ENCODE results near the gene RASGRF2.

The RASGRF2 gene

GRCh38 chr5:81188962-81189361 lies 228.8 kb downstream of the RASGRF2 start:
- H3K27ac ChIP-seq, result no peak overlapping the region
- no peak overlapping the region for H3K9ac ChIP-seq
- TF ChIP-seq CTCF (IDR thresholded peaks at IDR 0.05), result no peak
- H3K4me1 ChIP-seq, result no peaks in the 10 kb centered on the region
- no peak overlapping the region for H3K4me3 ChIP-seq (ENCODE audit: low read depth, low read length)
- H3K36me3 ChIP-seq (ENCODE audit: control insufficient read depth, insufficient read depth, low read length), result no peaks in the 10 kb centered on the region
- H3K4me2 ChIP-seq (ENCODE audit: low read length), result no peak overlapping the region
- H3K9me3 ChIP-seq (ENCODE audit: control insufficient read depth, low read length), result no peaks in the 10 kb centered on the region
- H3K79me2 ChIP-seq, result no peaks in the 10 kb centered on the region
- H3K27me3 ChIP-seq (ENCODE audit: control insufficient read depth, insufficient read depth, low read length), result no peaks in the 10 kb centered on the region
- no peak overlapping the region for H2AFZ ChIP-seq

GRCh38 chr5:81189875-81190498 lies 229.8 kb downstream of the RASGRF2 start:
- H2AFZ ChIP-seq, result no peak overlapping the region
- H3K36me3 ChIP-seq (ENCODE audit: control insufficient read depth, insufficient read depth, low read length), result no peaks in the 10 kb centered on the region
- no peaks in the 10 kb centered on the region for H3K9me3 ChIP-seq (ENCODE audit: control insufficient read depth, low read length)
- H3K9ac ChIP-seq, result no peak overlapping the region
- no peak overlapping the region for H3K4me3 ChIP-seq (ENCODE audit: low read depth, low read length)
- no peak for TF ChIP-seq CTCF (IDR thresholded peaks at IDR 0.05)
- no peaks in the 10 kb centered on the region for H3K4me1 ChIP-seq
- H3K79me2 ChIP-seq, result no peaks in the 10 kb centered on the region
- no peaks in the 10 kb centered on the region for H3K27me3 ChIP-seq (ENCODE audit: control insufficient read depth, insufficient read depth, low read length)
- H3K4me2 ChIP-seq (ENCODE audit: low read length), result no peak overlapping the region
- no peak overlapping the region for H3K27ac ChIP-seq

GRCh38 chr5:81191726-81192372 lies 231.7 kb downstream of the RASGRF2 start:
- Histone ChIP-seq H3K9me3 (ENCODE audit: control insufficient read depth, low read length) (no peaks in the 10 kb centered on the region), H3K4me1 (peaks cover 8% of the 10 kb centered on the region), H3K4me2 (ENCODE audit: low read length) (no peak overlapping the region), H3K79me2 (no peaks in the 10 kb centered on the region), H3K36me3 (ENCODE audit: control insufficient read depth, insufficient read depth, low read length) (no peaks in the 10 kb centered on the region), H3K27ac (no peak overlapping the region), H3K27me3 (ENCODE audit: control insufficient read depth, insufficient read depth, low read length) (no peaks in the 10 kb centered on the region), H3K9ac (no peak overlapping the region), H2AFZ (no peak overlapping the region), H3K4me3 (ENCODE audit: low read depth, low read length) (no peak overlapping the region)
- no peak for TF ChIP-seq CTCF (IDR thresholded peaks at IDR 0.05)

GRCh38 chr5:81192373-81192750 lies 232.2 kb downstream of the RASGRF2 start:
- H2AFZ ChIP-seq, result no peak overlapping the region
- no peak overlapping the region for H3K4me2 ChIP-seq (ENCODE audit: low read length)
- H3K27ac ChIP-seq, result no peak overlapping the region
- H3K9ac ChIP-seq, result no peak overlapping the region
- TF ChIP-seq CTCF (IDR thresholded peaks at IDR 0.05), result no peak
- no peaks in the 10 kb centered on the region for H3K27me3 ChIP-seq (ENCODE audit: control insufficient read depth, insufficient read depth, low read length)
- H3K4me3 ChIP-seq (ENCODE audit: low read depth, low read length), result no peak overlapping the region
- H3K36me3 ChIP-seq (ENCODE audit: control insufficient read depth, insufficient read depth, low read length), result no peaks in the 10 kb centered on the region
- H3K9me3 ChIP-seq (ENCODE audit: control insufficient read depth, low read length), result no peaks in the 10 kb centered on the region
- peaks cover 8% of the 10 kb centered on the region for H3K4me1 ChIP-seq
- no peaks in the 10 kb centered on the region for H3K79me2 ChIP-seq

Data from parathyroid adenoma (tissue), 2 donors.